HG02678 (cell line): ENCODE data around the gene GAS7.

ENCODE experiments used
- ATAC-seq: cut with Tn5 transposase; IDR thresholded peaks from one replicate; pipeline ENCODE4 v1.9.1; 2021; ENCODE audit warnings: mild to moderate bottlenecking, moderate library complexity; ENCODE audit not compliant: unreplicated experiment

GAS7 gene

DNA sequence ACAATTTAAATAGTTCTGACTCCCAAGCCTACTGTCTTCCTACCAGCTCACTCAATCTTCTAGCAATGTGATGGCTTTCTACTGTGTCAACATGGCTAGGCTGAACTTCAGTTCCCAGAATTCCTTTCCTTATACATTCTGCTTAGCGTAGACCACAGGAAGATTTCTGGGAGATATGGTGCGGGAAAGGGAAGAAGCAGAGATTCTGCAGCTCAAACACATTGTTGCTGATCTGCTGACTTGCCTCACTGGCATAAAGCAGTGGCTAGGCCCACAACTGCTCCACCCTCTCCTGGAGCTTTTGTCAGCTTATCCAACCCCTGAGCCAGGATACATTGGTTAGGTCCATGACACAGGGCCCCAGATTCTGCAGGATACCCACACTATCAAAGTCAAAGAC is 58.8 kb downstream of the GAS7 start:
- no peak for ATAC-seq

DNA sequence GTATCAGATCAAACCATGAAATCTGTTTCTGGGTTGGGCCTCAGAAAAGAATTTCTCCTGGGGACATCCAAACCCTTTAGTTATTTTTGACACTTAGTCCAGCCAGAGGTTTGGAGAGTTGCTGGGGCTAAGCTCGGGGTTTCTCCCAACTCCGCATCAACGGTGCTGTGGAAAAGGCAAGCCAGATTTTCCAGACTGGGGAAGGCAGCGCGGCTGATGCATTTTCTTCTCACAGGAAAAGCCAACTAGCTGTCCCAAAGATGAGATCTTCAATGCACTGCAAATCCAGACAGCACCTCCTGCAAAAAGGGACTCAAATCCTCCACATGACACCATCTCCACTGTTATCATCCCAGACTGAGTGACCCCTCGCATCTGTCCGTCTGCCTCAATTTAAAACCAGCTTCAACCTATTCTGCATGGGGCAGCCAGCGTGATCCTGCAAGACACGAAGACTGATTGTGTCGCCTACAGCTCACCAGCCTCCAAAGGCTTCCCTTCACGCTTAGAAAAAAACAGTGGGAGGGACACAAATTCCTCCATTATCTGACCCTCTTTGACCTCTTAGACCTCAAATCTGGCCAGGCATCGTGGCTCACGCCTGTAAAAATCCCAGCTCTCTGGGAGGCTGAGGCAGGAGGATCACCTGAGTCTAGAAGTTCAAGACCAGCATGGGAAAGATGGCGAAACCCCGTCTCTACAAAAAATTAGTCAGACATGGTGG is 62.0 kb downstream of the GAS7 start:
- ATAC-seq: no peak

DNA sequence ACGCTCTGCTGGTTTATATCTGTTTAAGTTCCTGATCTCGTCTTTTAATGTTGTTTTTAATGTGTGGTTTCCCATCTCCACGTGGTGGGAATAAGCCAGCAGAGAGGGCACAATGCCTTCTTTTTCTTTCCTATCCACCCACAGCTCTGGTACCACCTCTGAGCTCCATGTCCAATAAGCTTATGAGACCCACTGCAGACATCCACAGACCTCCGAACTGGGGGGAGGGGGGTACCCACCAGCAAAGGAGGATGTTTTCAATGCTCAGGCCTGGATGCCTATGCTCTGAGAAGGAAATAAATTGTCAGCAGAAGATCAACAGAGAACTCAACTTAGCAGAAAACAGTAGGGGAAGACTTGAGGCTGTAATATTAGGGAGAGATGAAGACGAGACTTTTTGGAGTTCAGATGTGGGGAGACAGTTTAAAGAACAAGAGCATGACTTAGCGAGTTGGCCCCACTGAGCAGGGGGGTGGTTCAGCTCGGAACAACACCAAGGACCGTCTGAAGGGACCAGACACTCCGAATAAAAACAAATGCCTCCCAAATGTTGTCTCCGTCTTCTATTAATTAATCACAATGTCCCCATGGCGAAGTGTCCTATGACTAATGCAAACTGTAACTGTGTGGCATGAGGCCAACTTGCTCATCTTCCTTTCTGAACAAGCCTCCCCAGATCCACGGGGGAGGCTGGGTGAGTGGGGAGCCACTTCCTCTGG is 62.7 kb downstream of the GAS7 start:
- no peak for ATAC-seq

DNA sequence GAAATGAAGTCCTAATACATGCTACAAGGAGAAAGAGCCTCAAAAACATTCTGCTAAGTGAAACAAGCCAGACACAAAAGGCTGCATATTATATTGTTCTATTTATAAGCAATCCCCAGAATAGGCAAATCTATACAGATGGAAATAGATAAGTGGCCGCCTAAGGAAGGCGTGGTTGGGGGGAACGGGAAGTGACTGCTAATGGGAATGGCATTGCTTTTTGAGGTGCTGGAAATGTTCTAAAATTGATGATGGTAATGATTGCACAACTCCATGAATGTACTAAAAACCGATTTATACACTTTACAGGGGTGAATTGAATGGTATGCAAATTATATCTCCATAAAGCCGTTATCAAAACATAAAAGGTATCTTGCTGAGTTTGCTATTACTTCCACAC is 67.7 kb downstream of the GAS7 start:
- no peak for ATAC-seq

DNA sequence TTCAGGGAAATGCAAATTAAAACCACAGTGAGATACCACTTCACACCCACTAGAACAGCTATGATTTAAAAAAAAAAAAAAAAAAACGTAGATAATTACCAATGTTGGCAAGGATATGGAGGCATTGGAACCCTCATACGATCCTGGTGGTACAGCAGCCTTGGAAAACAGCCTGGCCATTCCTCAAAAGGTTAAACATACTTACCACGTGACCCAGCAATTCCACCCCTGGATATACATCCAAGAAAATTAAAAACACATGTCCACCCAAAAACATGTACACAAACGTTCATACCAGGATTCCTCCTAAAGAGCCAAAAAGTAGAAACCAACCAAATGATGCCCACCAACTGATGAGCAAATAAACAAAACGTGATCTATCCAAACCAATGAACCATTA is 68.1 kb downstream of the GAS7 start:
- no peak for ATAC-seq

DNA sequence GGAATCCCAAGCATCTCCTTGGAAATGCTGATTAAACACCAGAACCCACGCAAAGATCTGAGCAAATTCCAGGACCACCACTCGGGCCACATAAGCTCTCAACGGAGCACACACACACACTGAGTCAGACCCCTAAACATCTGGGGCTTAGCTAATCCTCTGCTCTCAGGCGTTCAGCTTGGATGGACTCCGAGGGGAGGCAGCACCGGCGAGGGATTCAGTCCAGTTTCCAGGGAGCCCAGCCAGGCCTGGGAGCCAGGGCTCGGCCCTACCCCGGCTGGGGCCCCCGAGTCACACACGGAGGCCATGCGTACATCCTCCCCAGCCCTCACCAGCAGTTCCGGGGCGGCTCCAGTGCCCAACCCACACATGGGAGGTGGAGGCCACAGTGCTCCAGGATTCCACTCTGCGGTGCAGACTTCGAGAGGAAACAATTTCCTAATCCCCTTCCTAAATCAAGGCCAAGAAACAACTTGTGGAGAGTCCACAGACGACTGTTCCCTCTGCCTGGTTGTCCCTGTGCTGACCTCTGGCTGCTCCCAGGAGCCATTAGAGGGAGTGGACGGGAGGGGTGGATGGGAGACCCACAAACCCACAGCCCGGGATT is 70.5 kb downstream of the GAS7 start:
- no peak for ATAC-seq

DNA sequence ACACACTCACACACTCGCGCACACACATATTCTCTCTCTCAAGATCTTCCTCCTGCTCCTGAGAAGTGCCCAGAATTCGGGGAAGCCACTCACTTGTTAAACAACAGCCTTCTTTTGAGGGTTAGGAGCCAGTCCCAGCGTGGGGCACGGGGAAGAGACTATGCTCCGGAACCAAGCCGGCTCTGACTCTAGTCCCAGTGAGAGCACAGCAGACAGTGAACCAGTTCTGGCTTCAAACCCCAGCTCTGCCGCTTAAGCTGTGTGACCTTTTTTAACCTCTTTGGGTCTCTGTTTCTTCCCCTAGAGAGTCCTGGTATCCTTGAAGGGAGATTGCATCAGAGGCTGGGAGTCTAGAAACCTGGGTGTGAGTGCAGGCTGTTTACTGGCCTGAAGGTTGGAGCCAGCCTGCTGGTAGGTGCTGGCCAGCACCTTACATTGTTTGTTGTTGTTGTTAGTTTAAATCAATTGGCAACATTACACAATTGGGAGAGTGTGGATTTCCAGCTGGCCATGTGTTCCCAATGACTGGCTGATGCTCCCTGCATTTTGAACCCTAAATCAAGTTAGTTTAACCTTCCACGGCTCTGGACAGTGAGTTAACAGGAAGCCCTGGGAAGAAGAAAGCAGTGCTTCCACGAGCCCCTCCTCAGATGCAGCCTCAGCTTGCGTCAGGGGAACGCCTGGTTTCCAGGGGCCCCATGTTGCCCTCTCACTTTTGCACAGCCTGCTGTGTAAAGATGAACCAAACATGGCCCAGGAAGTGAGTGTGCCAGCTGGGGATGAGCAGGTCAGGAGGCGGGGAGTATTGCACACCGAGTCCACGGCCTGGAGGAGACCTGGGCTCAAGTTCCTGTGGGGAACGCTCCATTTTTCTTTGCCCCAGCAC is 71.5 kb downstream of the GAS7 start:
- ATAC-seq: no peak

DNA sequence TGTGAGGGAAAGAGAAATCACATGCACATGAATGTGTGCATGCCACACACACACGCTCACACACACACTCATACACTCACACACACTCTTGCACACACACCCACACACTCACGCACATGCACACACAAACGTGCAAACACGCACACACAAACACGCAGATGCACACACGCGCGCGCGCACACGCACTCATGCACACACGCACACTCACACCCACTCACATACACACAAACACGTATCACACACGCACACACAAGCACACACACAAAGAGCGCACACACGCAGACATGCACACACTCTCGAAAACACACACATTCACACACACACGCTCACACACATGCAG is 72.2 kb downstream of the GAS7 start:
- ATAC-seq: no peak

DNA sequence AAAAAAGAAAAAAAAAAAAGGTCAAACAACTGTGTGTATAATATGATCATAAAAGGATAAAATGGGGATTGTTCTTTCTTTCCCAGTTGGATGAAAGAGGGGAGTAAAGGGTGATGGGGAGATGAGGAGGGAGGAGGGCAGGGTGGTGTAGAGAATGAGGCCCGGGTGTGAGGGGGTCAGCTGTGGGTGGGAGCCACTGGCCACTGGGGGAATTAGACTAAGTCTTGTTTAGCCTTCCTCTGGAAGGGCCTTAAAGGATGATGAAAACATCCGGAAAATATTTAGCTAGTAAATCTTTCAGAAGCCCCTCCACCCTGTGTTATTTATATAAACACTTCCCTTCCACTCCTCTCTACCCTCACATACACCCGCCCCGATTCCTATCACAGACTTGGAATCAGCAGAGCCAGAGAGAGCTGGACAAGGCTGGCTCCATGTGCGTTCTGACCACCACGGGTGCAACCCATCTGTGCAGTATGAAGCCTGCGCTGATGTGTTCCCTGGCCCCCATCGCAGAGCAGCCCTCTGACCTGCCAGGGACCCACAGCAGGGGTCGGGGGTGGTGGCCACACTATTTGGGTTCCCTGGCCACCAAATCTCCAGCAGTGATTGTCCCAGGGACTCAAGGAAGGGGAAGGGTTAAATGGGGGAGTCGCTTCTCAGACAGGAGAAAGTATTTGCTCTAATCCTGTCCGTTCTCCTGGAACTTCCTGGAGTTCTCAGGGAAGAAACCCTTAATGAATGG is 72.7 kb downstream of the GAS7 start:
- ATAC-seq: no peak

DNA sequence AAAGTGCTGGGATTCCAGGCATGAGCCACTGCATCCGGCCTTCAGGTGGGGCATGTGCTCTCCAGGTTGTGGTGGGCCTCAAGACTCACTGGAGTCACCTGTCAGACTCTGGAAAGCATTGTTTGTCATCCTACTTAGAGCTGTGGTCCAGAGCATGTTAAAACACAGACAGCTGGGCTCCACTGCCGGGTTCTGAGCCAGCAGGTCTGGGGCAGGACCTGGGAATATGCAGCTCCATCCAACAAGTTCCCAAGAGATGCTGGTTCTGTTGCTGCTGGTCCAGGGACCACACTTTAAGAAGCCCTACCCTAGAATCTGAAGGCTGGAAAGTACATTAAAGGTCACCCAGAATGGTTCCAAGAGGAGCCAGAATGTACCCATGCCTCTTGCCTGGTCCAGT is 75.3 kb downstream of the GAS7 start:
- ATAC-seq: no peak

DNA sequence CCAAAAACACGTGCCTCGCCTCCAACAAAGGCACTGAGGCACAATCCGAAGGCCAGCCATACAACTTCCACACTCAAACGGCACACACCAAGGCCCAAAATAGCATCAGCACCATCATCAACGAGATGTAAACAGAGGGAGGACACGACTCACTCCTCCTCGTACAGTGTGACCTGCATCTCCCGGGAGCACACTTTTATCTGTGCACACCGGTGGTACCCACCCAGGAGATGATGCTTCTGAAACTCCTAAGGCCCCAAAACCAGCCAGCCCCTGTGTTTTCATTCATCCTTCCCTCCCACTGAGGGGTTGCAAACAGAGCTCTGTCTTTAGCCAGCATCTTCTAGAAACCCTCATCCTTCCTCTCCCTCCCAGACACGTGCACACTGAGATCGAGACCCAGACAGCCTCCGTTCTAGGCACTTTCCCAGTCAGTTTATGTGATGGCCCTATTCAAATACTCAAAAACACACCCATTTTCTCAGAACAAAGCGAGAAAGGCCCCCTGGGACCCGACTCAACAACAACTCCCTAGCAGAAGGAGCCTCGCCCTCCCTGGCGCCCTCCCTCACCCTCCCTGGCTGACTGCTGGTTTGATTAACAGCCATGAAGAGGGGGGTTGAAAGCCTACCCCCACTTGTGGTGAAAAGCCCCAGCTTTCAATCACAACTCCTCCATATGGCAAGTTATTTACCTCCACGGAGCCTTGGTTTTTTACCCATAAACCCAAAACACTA is 76.3 kb downstream of the GAS7 start:
- ATAC-seq: no peak

DNA sequence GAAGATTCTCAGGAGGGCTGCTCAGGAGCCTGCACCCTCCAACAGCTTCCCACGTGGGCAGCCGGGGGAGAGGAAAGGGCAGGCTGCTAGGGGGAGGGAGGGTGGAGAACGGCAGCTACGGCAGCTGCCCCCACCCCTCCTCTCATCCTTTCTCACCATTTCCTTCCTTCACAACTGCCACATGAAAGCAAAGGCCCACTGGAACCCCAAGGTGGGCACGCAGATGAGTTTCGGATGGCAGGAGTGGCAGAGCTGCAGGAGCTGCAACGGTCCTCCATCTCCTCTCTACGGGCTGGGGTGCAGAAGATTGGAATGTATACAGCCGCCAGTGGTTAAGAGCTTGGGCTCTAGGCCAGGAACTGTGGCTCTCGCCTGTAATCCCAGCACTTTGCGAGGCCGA is 77.7 kb downstream of the GAS7 start:
- no peak for ATAC-seq

DNA sequence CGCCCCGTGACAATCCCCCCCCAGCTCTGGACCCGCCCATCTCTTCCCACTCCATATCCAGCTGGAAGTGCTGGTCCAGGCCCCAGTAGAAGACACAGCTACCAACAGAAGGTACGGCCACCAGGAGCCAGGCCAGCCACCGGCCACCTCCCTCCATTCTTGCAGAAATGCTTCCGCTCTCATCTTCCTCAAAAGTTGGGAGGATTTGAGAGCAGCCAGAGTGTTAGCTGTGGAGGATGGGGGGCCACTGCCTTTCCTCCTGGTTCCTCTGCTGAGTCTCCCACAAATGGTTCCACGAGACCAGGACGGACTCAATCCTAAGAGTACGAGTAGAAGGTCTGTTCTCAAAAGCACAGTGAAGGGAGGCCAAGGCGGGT is 78.3 kb downstream of the GAS7 start:
- ATAC-seq: no peak

DNA sequence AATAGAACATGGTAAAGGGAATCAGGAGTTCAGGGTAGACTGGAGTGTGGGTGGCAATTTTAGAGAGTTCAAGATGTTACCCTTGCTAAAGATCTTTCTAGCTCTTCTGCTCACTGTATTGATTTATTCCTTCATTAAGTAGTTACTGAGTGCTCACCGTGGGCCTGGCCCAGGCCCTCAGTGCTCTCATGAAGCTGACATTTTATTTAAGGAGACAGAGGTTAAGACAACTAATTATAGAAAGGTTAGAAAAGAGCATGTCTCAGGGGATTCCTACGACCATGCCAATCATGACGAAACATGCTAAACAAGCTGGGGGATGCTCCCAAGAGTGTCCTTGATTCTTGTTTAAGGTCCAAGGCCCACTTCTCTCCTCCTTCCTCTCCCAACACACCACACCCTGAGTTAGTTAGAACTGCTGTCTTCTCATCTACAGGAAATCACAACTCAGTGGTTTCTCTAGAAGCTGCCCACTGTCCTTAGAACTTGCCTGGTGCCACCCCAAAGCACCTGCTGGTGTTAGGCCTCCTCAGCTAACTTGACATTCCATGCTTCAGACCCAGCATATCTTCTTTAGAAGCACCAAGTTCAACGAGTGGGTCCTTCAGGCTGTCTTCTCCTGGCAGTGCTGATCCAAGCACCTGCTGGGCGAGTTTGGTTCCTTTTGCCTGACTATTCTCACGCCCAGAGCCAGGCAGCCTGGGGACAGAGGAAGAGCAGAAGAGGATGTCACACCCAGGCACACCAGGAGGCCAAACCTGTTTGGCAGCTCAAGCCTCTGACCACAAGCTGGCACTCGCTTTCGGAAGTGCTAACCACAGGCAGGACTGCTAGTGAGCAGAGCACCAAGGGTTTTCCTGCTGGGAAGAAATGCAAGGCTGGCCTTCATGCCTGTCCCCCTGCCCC is 79.0 kb downstream of the GAS7 start:
- ATAC-seq: no peak

DNA sequence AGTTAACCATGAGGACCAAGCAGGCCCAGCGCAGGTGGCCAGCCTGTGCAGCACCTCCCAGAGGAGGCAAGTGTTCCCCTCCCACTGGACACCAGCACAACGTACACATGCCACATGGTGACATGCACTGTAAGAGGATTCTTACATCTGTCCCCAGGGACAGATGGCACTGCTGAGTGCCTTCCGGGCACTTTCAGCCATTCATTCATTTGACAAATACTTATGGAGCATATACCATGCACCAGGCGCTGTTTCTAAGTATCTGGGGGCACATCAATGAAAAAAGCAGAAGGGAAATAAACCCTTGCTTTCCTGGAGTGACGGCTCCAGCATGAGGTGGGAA is 79.6 kb downstream of the GAS7 start:
- no peak for ATAC-seq

DNA sequence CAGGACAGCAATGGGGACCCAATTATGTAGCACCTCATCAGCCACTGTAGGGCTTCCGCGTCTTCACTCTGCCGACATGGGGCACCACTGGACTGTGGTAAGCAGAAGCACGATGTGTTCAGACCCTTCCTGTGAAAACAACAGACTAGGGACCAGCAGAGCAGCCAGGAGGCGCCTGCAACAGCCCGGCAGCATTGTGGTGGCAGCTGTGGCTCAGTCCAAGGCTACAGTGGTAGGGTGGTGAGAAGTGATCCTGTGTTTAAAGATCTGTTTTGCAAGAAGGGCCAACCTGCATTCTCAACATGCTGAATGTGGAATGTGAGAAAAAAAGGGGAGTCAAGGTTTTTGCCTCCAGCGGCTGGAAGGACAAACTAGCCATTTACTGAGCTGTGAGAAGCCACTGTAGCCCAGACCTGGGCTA is 80.8 kb downstream of the GAS7 start:
- ATAC-seq: no peak

DNA sequence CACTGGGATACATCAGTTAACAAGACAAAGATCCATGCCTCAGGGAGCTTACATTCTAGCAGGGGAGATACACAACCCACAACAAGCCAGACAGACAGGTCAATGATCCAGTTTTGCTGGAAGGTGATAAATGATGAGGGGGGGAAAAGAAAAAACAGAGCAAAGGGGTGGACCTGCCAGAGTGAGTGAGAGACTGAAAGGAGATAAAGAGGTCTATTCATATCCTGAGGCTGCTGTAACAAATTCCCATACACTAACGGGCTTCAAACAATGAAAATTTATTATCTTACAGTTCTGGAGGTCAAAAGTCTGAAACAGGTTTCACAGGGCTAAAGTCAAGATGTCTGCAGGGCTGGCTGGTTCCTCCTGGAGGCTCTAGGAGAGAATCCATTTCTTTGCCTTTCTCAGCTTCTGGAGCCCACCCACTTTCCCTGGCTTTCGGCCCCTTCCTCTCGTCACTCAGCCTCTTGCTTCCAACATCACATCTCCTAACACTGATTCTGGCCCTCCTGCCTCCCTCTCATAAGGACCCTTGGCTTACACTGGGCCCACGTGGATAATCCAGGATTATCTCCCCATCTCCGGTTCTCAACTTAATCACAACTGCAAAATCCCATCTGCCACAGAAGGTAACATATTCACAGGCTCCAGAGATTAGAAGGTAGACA is 81.5 kb downstream of the GAS7 start:
- no peak for ATAC-seq

DNA sequence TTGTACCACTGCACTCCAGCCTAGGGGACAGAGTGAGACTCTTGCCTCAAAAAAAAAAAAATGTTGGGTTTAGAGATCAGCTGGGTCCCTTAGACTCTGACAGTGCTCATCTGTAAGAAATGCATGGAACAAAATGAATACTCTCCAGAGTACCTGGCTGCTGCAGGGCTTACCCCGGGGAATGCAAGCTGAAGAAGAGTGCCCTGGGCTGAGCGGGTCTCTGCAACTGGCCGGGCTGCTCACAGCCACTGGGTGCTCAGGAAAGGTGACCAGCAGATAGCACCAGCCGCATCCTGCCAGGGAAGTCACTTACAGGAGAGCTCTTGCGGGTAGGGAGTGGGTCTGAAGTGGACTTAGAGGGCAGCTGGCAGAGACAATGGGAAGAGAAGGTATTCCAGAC is 82.1 kb downstream of the GAS7 start:
- no peak for ATAC-seq

DNA sequence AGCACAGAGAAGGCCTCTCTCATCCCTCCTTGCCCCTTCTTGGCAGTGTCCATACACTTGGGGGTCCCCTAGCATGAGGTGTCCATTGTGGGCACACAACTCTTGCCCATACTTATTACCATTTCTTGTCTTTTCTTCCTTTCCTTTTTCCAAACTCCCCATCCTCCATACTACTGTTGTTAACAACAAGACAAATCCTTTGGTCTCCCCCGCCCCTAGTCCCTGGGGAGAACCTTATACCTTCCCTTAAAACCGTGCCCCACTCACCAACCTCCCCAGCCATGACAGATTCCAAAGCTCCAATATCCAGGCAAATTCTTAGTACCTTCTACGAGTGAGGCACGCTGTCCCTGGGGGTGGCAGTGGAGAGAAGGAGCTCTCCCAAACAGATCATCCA is 82.9 kb downstream of the GAS7 start:
- no peak for ATAC-seq
